CD4-positive, alpha-beta T cell treated with Interleukin-17A for 4 hours (primary cell): ENCODE measurements around the gene COL13A1.

Experiments used
- DNase-seq: peaks from one replicate; pipeline ENCODE4 v3.0.0-alpha.2; 2020; ENCODE audit warnings: mixed read lengths

COL13A1 gene

DNA sequence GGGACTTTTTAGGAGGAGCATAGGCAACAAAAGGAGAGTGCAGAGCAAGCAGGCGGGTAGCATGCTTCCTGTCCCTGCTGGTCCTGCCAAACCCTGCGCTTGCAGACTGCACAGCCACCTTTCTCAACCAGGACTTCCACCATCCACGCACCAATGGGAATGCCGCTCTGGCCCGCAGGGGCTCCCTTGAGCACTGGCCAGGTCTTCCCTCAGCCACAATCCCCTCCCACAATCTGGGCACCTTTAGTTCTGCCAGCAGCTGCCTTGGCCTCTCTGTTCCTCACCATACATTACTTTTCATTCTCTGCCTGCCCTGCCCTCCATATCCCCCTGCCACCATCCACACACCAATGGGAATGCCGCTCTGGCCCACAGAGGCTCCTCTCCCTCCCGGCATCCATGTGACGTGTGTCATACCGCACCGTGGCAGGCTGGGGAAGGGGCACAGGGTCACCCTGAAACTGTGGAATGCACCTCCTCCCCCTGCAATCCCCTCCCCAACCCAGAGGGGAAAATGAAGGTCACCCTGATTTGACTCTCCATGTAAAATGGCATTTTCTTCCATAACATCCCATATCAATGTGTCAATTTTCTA, 153.6 kb downstream of the COL13A1 start:
- DNase-seq = no peak

DNA sequence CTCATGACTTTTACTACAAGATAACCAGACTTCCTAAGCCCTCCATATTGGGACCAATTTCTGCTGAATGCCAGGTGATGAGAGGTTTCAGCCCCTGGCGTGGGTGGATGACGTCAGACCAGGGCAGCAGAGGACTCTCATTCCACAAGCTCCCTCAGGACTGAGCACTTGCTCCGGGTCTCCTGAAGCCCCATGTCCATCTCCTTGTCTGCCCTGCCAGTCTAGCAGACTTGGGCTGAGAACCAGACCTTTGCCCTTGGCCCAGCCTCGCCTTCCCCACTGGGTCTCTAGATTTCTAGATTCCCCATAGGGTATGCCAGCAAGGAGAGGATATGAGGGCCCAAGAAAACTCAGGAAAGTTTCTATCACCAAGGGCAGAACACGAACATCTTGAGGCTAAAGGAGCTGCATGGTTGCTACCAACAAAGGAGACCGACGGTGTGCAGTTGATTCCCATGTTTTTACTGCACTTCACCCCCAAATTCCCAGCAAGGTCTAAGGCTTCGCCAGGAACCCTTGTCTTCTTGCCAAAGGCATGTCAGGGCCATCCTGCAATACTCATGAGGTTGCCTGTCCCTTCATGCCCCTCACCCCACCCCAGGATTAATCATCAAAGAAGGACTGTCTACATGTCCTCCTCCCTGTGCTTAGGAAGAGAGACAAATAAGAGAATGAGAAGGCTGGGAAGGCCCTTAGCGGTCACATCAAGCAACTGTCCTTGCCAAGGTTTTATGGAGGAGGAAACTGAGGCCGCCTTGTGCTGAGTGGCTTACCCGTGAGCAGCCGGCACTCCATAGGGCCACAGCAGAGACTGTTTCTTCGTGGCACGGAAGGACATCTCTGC, 154.4 kb downstream of the COL13A1 start:
- no peak for DNase-seq

DNA sequence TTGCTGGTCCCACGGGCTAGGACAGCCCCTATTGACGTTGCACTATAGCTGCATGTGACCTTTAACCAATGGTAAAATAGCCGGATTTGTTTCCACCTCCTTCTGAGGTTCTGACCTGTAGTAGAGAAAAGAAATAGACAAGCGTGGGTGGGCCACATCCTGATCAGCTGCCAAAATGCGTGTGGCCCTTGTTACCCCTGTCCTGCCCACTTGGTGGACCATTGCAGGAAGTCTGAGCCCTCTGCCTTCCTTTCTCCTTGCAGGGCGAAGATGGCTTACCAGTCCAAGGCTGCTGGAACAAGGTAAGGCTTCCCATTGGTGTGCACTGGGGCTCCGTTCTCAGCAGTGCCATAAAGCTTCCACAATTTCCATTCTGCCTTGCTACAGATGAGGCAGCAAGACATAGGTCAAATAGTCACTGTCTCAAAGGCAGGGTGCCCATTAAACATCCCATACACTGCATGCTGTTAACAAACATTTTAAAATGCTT, 155.1 kb downstream of the COL13A1 start:
- DNase-seq = no peak

DNA sequence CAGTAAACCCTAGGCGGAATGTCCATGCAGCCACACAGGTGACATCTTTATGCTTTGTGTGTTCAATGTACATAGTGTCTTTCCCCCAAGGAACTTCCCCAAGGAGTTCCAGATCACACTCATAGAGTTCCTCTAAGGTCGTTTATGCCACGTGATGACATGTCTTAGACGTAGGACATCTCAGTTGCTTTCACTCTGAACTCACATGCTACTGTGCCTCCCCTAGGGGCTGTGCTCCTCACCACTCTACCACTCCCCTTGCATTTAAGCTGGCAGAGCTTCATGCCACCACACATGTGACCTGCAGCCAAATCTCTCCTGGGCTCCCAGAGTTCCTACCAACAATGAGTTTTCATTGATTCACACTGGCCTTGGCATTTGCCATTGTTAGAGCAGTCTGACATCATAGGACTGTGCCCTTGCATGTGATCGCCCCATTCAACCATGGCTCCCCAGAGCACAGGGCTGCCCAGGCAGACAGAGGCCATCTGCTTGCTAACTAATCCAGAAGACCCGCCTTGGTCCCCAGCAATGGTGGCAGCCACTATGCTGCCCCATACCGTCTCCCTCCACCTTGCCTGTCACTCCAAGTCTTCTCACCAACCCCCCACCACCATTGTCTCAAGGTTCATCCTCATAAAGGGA, 155.7 kb downstream of the COL13A1 start:
- no peak for DNase-seq

DNA sequence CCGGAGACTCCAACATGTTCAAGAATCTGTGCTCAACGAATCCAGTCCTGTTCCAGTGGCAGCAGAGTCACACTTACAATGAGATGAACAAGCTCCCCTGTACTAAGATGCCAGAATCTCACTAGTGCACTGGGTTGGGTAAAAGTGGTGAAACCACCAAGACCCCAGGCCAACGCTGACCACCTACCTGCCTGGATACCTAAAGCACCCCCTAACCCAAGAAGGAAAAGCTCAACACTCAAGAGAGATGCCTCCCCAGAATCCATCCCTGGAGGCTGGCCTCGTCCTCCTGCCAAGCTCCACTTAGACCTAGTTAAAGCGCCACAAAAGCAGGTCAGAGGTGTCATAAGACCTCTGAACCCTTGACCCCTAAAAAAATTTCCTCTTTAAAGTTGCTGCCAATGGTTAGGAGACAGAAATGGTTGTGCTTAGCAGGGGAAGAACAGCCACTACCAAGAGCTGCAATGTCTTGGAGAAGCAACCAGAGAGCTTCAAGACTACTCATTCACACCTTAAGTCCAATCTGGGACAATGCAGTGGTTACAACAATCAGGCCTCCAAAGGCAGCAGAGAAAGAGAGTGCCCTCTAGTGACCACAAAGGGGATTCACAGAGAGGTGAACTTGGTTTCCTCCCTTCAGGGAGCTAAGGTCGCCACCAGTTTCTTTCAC, 156.3 kb downstream of the COL13A1 start:
- DNase-seq = peak; percentile 14

GRCh38 chr10:69958556-69958902, 156.8 kb downstream of the COL13A1 start:
- DNase-seq = no peak

- DNase-seq = no peak
Measured at GRCh38 chr10:69959911-69960310, 158.2 kb downstream of the COL13A1 start.

DNA sequence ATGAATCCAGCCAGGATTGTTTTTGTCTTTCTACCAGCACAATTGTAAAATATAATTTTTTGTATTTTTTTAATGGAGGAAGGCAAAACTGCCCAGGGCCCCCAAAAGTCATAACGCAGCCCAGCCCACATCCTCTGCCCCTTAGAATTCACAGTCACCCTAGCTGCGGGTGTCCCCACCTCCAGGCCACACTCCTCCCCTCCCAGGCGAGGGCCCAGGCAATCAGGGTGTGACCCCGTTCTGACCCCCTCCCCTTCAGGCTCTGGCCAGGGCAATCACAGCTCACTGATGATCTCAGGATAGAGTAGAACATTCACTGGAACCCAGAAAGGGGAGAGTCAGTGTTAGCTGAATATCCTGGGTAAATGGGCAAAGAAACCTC, 158.9 kb downstream of the COL13A1 start:
- DNase-seq = no peak

- DNase-seq = no peak
Measured at GRCh38 chr10:69960988-69961880, 159.5 kb downstream of the COL13A1 start.

DNA sequence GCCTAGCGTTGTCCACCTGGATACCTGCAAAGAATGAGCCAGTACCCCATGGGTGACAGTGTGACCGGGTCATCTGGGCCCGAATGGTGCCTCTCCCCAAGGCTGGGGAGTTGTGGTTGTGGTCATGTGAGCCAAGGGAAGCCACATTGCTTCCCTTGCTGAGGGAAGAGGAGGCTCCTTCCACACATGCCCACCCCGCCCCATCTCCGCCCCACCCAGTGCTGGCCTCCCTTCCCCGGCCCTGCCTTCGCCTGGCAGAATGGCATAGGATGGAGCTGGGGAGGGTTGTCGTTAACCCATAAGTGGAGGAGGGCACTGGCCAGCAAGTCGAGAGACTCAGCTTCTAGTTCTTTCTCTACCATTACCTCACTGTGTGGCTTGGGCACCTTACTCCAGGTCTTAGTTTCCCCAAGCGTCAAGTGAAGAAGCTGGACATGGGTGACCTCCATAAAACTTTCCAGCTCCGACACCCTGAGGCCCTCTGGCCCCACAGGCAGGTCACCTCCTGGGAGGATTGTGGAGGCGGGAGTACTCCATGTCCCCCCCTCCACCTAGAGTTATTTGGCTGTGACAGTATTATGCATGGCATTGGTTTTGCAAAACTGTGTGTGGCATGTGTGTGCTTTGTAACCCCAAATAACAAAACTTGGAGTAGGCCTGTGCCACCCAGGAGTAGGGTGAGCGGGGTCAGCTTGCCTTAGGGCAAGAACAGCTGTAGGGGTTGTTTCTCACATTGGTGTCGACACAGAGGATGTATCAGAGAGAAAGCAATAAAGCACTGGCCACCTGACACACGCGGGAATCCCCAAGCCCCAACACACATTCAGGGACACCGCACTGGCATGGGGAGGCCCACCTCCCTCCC, 160.4 kb downstream of the COL13A1 start:
- no peak for DNase-seq

- no peak for DNase-seq
Measured at GRCh38 chr10:69962746-69963135, 161.0 kb downstream of the COL13A1 start.

DNA sequence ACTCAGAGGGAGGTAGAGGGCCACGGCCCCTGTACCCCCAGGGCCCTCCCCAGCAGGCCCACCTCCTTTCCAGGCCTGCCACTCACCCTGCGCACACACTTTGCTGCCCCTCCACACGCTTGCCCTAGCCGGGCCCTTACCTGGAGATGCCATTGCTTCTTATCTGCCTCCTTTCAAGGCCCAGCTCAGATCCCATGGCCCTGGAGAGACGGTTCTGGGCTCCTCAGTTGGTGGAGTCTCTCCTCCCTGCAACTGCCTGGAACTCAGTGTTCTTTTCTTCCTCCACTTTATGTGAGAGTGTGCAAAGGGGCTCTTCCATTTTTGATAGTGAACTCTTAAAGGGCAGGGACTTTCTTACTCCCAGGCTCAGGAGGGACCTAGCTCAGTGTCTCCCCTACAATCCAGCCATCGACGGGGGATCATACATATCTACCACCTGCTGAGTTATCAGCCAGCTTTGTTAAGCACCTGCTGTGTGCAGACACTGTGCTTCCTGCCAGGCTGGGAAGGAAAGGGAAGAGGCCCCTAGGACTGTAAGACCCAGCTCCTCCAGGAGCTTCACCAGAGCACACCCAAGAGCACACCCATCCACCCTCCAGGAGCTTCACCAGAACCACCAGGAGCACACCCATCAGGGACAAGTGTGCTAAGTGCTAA, 161.6 kb downstream of the COL13A1 start:
- no peak for DNase-seq

GRCh38 chr10:69963835-69964710, 162.4 kb downstream of the COL13A1 start:
- no peak for DNase-seq

- DNase-seq = no peak
Measured at GRCh38 chr10:69965086-69965485, 163.4 kb downstream of the COL13A1 start.

GRCh38 chr10:69965919-69966662, 164.4 kb downstream of the COL13A1 start:
- DNase-seq = no peak

DNA sequence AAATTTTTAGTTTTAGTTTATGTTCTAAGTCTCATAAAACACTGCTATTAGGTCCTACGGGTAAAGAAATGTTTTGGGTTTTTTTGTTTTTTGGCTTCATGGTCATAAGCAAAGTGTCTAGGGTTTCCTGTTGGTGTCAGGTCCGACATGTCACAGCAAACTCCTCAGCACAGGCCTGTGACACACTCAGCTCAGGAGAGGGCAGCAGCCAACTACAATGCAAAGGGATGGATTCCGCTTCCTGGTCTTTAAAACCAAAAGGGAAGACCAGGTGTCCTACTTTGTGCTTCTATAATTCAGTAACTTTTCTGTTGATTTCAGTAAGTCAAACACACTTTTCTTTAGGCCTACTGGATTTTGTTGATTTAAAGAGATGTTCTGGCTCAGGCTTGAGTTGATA, 167.1 kb downstream of the COL13A1 start:
- DNase-seq = no peak

DNA sequence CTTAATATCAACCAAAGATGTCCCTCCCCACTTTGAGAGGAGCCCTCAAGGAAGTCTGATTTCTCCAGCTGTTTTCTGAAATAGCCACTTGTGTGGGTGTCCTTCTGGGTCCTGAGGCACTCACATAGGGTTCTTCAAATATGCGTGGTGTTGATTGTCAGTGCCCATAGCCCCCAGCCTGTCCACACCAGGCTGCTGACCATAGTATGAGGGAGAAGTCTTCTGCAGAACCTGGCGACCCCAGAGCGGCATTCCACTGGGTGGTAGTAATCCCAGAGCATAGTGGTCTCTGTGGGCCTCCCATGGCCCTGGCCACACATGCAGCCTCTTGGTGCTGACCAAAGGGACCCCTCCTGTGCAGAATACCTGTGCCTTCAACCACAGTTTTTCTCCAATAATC, 168.3 kb downstream of the COL13A1 start:
- no peak for DNase-seq

- no peak for DNase-seq
Measured at GRCh38 chr10:69972981-69973397, 171.3 kb downstream of the COL13A1 start.

GRCh38 chr10:69973678-69974077, 172.0 kb downstream of the COL13A1 start:
- no peak for DNase-seq
